B cell (primary cell): ENCODE results near the gene LMX1B. TPM values are rescaled to one million over a fixed set of nuclear protein-coding genes. Genes with fewer than 3 reads are reported as not detected.

ENCODE experiments used
- ATAC-seq: fragments of 200-7000 bp; cut with Tn5 transposase; one replicate; pipeline ENCODE4 v1.10.0; 2021; ENCODE audit warnings: low read depth, mild to moderate bottlenecking, moderate number of reproducible peaks, moderate library complexity
- CTCF ChIA-PET: fragments of 350-600 bp; sonication (Branson Sonifier 250); formaldehyde crosslinking; loops from one replicate; lab custom pipeline; 2021; ENCODE audit warnings: antibody characterized with exemption, inconsistent platforms; lab: Charles Lee
- POLR2A ChIA-PET: fragments of 350-600 bp; sonication (Branson Sonifier 250); formaldehyde crosslinking; loops from one replicate; lab custom pipeline; 2021; ENCODE audit warnings: antibody characterized with exemption; lab: Charles Lee
- DNase-seq: peaks from one replicate; pipeline ENCODE4 v3.0.0; 2013
- H2AFZ ChIP-seq: 2 replicates; pipeline ENCODE4 v1.6.1; 2012; ENCODE audit warnings: mild to moderate bottlenecking, low read depth, low read length; ENCODE audit not compliant: insufficient read depth, poor library complexity, severe bottlenecking
- H3K27ac ChIP-seq, 2 donors: 1 replicate in 1 of 2; 2 replicates in 1 of 2; pipeline ENCODE4 v1.5.1; 2012 to 2013; ENCODE audit warnings: low read length in 2 of 2, mild to moderate bottlenecking in 2 of 2, moderate library complexity in 1 of 2
- H3K27me3 ChIP-seq, 4 experiments: fragments of 200-600 bp in 1 of 4; sonication (generic) in 1 of 4; replicated peaks in 1 of 4; 1 replicate in 2 of 4; 2 replicates in 2 of 4; pipeline versions ENCODE4 v1.6.1 to v1.7.0; 2013 to 2016; ENCODE audit warnings: low read length in 3 of 4, mild to moderate bottlenecking in 2 of 4, mixed read lengths in 1 of 4, moderate library complexity in 1 of 4; ENCODE audit not compliant: insufficient read depth in 4 of 4, control insufficient read depth in 3 of 4; ENCODE audit errors: control extremely low read depth in 1 of 4
- H3K36me3 ChIP-seq, 2 experiments: replicated peaks in 1 of 2; 1 replicate in 1 of 2; 2 replicates in 1 of 2; pipeline versions ENCODE4 v1.6.1 to v1.7.1; 2013; ENCODE audit warnings: low read length in 1 of 2; ENCODE audit not compliant: insufficient read depth in 2 of 2, control insufficient read depth in 1 of 2; ENCODE audit errors: control extremely low read depth in 1 of 2, extremely low read depth in 1 of 2
- H3K4me1 ChIP-seq, 2 donors: fragments of 200-600 bp in 1 of 2; sonication (generic) in 1 of 2; 1 replicate in 1 of 2; 2 replicates in 1 of 2; pipeline versions ENCODE4 v1.5.1 to v1.6.1; 2013 to 2017; ENCODE audit warnings: low read length in 2 of 2; ENCODE audit not compliant: control insufficient read depth in 2 of 2, insufficient read depth in 2 of 2
- H3K4me2 ChIP-seq: replicated peaks from 2 replicates; pipeline ENCODE3; 2012; ENCODE audit warnings: mild to moderate bottlenecking, low read depth, low read length; ENCODE audit not compliant: poor library complexity, severe bottlenecking
- H3K4me3 ChIP-seq, 5 experiments: fragments of 200-600 bp in 1 of 5; sonication (generic) in 1 of 5; 1 replicate in 3 of 5; 2 replicates in 2 of 5; pipeline versions ENCODE4 v1.5.1 to v1.7.0; 2011 to 2016; ENCODE audit warnings: low read length in 4 of 5, mild to moderate bottlenecking in 4 of 5, low read depth in 2 of 5, control low read depth in 1 of 5, moderate library complexity in 1 of 5; ENCODE audit not compliant: insufficient read depth in 1 of 5; ENCODE audit errors: control extremely low read depth in 1 of 5, extremely low read depth in 1 of 5
- H3K79me2 ChIP-seq: fragments of 200-600 bp; sonication (generic); one replicate; pipeline ENCODE4 v1.6.0; 2016; ENCODE audit warnings: low read length; ENCODE audit not compliant: control insufficient read depth, insufficient read depth
- H3K9ac ChIP-seq: fragments of 200-600 bp; sonication (generic); 2 replicates; pipeline ENCODE4 v1.6.1; 2017; ENCODE audit warnings: mild to moderate bottlenecking, low read length, moderate library complexity
- H3K9me3 ChIP-seq, 3 donors: one replicate each; pipeline versions ENCODE4 v1.6.1 to v1.7.1; 2013; ENCODE audit warnings: low read length in 2 of 3; ENCODE audit not compliant: control insufficient read depth in 2 of 3, insufficient read depth in 1 of 3; ENCODE audit errors: control extremely low read depth in 1 of 3
- H4K20me1 ChIP-seq: 2 replicates; pipeline ENCODE4 v1.6.0; 2012; ENCODE audit warnings: mild to moderate bottlenecking, low read length; ENCODE audit not compliant: insufficient read depth, control insufficient read depth, poor library complexity, severe bottlenecking
- H3K27ac Mint-ChIP-seq: one replicate; pipeline ENCODE4 v1.8.0; 2021; ENCODE audit warnings: mixed read lengths
- H3K27me3 Mint-ChIP-seq: one replicate; pipeline ENCODE4 v1.8.0; 2021; ENCODE audit warnings: mixed read lengths
- H3K4me1 Mint-ChIP-seq: one replicate; pipeline ENCODE4 v1.8.0; 2021; ENCODE audit warnings: mixed read lengths
- H3K4me3 Mint-ChIP-seq: one replicate; pipeline ENCODE4 v1.8.0; 2021; ENCODE audit warnings: mixed read lengths
- H3K9me3 Mint-ChIP-seq: one replicate; pipeline ENCODE4 v1.8.0; 2022; ENCODE audit warnings: mixed read lengths; ENCODE audit not compliant: insufficient read depth
- CTCF ChIP-seq: fragments of 200-600 bp; IDR thresholded peaks from one replicate; pipeline ENCODE4 v1.8.0; 2022; ENCODE audit warnings: antibody characterized with exemption, mild to moderate bottlenecking
- EZH2 ChIP-seq: IDR thresholded peaks from 2 replicates; pipeline ENCODE4 v1.6.1; 2012; ENCODE audit warnings: borderline replicate concordance, low read depth, mild to moderate bottlenecking, moderate library complexity, low read length; ENCODE audit not compliant: insufficient read depth, poor library complexity, severe bottlenecking
- WGBS: methylation state at CpG from one replicate; pipeline ENCODE4 v1.1.5; 2013; ENCODE audit warnings: missing lambda C conversion rate; ENCODE audit not compliant: insufficient coverage; 5-methylcytosine and 5-hydroxymethylcytosine counted together
- intact Hi-C: fragments of 100-400 bp; cut with micrococcal nuclease; formaldehyde crosslinking; loops from one replicate; pipeline ENCODE4 v1.10.0; 2022
- polyA plus RNA-seq: library from polyadenylated mRNA; depleted of rRNA; stranded (reverse); fragments of >200 nt; gene quantifications from 2 replicates; pipeline ENCODE4 v1.2.3, GENCODE V29; 2012
- total RNA-seq, 2 donors: library from RNA; stranded (reverse); fragments of 120-200 nt in 1 of 2; gene quantifications; 1 replicate in 1 of 2; 2 replicates in 1 of 2; pipeline versions ENCODE4 v1.2.3 to v1.2.4, GENCODE V29; 2013 to 2022

LMX1B gene
- total and polyA plus RNA-seq, 2 donors (not counting 1 experiment from before 2014, with no cell fraction given): not detected

- POLR2A ChIA-PET: no interaction called here
- no peaks in the 10 kb centered on the region for H3K27me3 Mint-ChIP-seq
- TF ChIP-seq EZH2 (no peak), CTCF (no peak)
- peak overlapping the region; percentile 99 for H3K4me2 ChIP-seq
- no peaks in the 10 kb centered on the region for H3K9me3 ChIP-seq
- no peaks in the 10 kb centered on the region for H3K9me3 Mint-ChIP-seq
- peak overlapping the region in 1 of 5 experiments; percentile 83 for H3K4me3 ChIP-seq
- H3K4me1 ChIP-seq: peaks cover 38 to 46% of the 10 kb centered on the region in 2 donors
- peak overlapping the region; percentile 95 for H3K4me3 Mint-ChIP-seq
- peaks cover 11% of the 10 kb centered on the region for H3K79me2 ChIP-seq
- intact Hi-C loops: loop anchor here (5.0 kb wide), 1 partner anchor 974 kb away; the partner anchor contains the start of gene PBX3
- no peak overlapping the region for H3K9ac ChIP-seq
- no peaks in the 10 kb centered on the region for H4K20me1 ChIP-seq
- H3K27me3 ChIP-seq: no peaks in the 10 kb centered on the region
- ATAC-seq (no peak), DNase-seq (peak; percentile 32)
- peaks cover 47% of the 10 kb centered on the region for H3K4me1 Mint-ChIP-seq
- peak overlapping the region; percentile 98 for H3K27ac Mint-ChIP-seq
- H3K27ac ChIP-seq: peak overlapping the region; percentile 97 to 98
- 89% methylated on average over 13 of the region's 19 CpGs for WGBS
- no peaks in the 10 kb centered on the region for H3K36me3 ChIP-seq
- peak overlapping the region; percentile 80 for H2AFZ ChIP-seq
- CTCF ChIA-PET: interaction anchor here (0.7 to 7.9 kb wide), 4 partner anchors 11 to 1670 kb away, joined by 3 to 83 read pairs (median 10); no protein-coding TSS in a partner anchor
These were observed 107.2 kb downstream of the LMX1B start for GRCh38 chr9:126720661-126721563.
